AG04449 (cell line): ENCODE results near the gene GRK2.
"Not testable (repeated sequence)": the region's sequence is repeated elsewhere in the genome, so short reads cannot be mapped to it uniquely, and the experiment has no call there.

Experiments
- CTCF ChIA-PET: fragments of 350-600 bp; formaldehyde crosslinking; extraction: SDS; loops from one replicate; lab custom pipeline; 2021; ENCODE audit warnings: antibody characterized with exemption; lab: Yijun Ruan, JAX
- POLR2A ChIA-PET: fragments of 400-600, 350-600 bp; formaldehyde crosslinking; extraction: SDS; loops from one replicate; lab custom pipeline; 2020; ENCODE audit warnings: antibody characterized with exemption, inconsistent platforms; lab: Yijun Ruan, JAX
- DNase-seq: peaks from one replicate; pipeline ENCODE4 v3.0.0-alpha.2; 2010; ENCODE audit warnings: low read depth, low spot score
- H3K4me3 ChIP-seq: 2 replicates; pipeline ENCODE4 v1.5.1; 2011; ENCODE audit warnings: low read depth, mild to moderate bottlenecking, control low read depth, low read length
- CTCF ChIP-seq: IDR thresholded peaks from one replicate; pipeline ENCODE4 v1.5.1; 2011; ENCODE audit warnings: mild to moderate bottlenecking, moderate library complexity, low read length, control low read depth, inconsistent platforms; ENCODE audit not compliant: insufficient read depth; ENCODE audit errors: missing control alignments

Gene GRK2

GRCh38 chr11:67314218-67314617, 47.9 kb downstream of the GRK2 start:
- TF ChIP-seq CTCF = no peak
- CTCF ChIA-PET = interaction anchor here (1.1 to 12.2 kb wide), 6 partner anchors 11 to 242 kb away, joined by 3 to 295 read pairs (median 4); partner anchors contain the start of genes ANKRD13D, GRK2 and SSH3
- H3K4me3 ChIP-seq = no peak overlapping the region
- POLR2A ChIA-PET = interaction anchor here (4.6 kb wide), 1 partner anchor 10 kb away, joined by 28 read pairs; the partner anchor contains the start of gene SSH3
- DNase-seq = no peak

- DNase-seq = no peak
- POLR2A ChIA-PET = interaction anchor here (0.6 to 4.6 kb wide), 3 partner anchors 12 to 1047 kb away, joined by 3 to 28 read pairs (median 3); partner anchors contain the start of gene SSH3
- no peak for TF ChIP-seq CTCF
- H3K4me3 ChIP-seq = no peak overlapping the region
- CTCF ChIA-PET = interaction anchor here (1.1 to 12.2 kb wide), 6 partner anchors 26 to 243 kb away, joined by 3 to 295 read pairs (median 4); partner anchors contain the start of genes ANKRD13D, GRK2 and POLD4
These were observed 49.1 kb downstream of the GRK2 start for GRCh38 chr11:67315325-67315909.

GRCh38 chr11:67316882-67317204, 50.6 kb downstream of the GRK2 start:
- H3K4me3 ChIP-seq = peak overlapping the region; percentile 96
- DNase-seq = no peak
- no peak for TF ChIP-seq CTCF
- ChIA-PET CTCF (interaction anchor here (0.8 to 12.2 kb wide), 34 partner anchors 9 to 266 kb away, joined by 3 to 295 read pairs (median 6); partner anchors contain the start of genes ANKRD13D, GRK2, POLD4 and SSH3), POLR2A (interaction anchor here (0.6 to 4.6 kb wide), 10 partner anchors 9 to 198 kb away, joined by 3 to 28 read pairs (median 4); partner anchors contain the start of genes KDM2A, RAD9A and SSH3)

- ChIA-PET CTCF (interaction anchor here (0.8 to 12.2 kb wide), 38 partner anchors 9 to 266 kb away, joined by 3 to 295 read pairs (median 5); partner anchors contain the start of genes ANKRD13D, GRK2, POLD4 and SSH3), POLR2A (interaction anchor here (0.6 to 4.6 kb wide), 11 partner anchors 9 to 198 kb away, joined by 3 to 28 read pairs (median 3); partner anchors contain the start of genes KDM2A, RAD9A and SSH3)
- peak; percentile 53 for DNase-seq
- peak; percentile 93 for TF ChIP-seq CTCF
- peak overlapping the region; percentile 96 for H3K4me3 ChIP-seq
These were observed 51.1 kb downstream of the GRK2 start for GRCh38 chr11:67317205-67317887.

GRCh38 chr11:67317888-67318555, 51.7 kb downstream of the GRK2 start:
- peak overlapping the region; percentile 96 for H3K4me3 ChIP-seq
- CTCF ChIA-PET = interaction anchor here (0.6 to 12.2 kb wide), 31 partner anchors 8 to 267 kb away, joined by 3 to 295 read pairs (median 7); partner anchors contain the start of genes ANKRD13D, GRK2, POLD4 and SSH3
- POLR2A ChIA-PET = interaction anchor here (0.8 to 4.6 kb wide), 9 partner anchors 10 to 84 kb away, joined by 3 to 28 read pairs (median 3); partner anchors contain the start of genes RAD9A and SSH3
- no peak for DNase-seq
- TF ChIP-seq CTCF = no peak

- CTCF ChIA-PET = interaction anchor here (0.6 to 12.2 kb wide), 8 partner anchors 11 to 74 kb away, joined by 3 to 295 read pairs (median 12); partner anchors contain the start of genes GRK2 and POLD4
- POLR2A ChIA-PET, DNase-seq, H3K4me3 ChIP-seq: not testable (repeated sequence)
These were observed 52.6 kb downstream of the GRK2 start for GRCh38 chr11:67318876-67319275.
